Body of pancreas (tissue), 4 donors: ENCODE data around the gene KAT6B. TPM values are rescaled to one million over a fixed set of nuclear protein-coding genes. Genes with fewer than 3 reads are reported as not detected.

Source experiments
- ATAC-seq: fragments of 150-250 bp; one replicate; pipeline ENCODE4 v1.9.1; 2016
- DNase-seq, 4 donors: peaks; one replicate each; pipeline ENCODE4 v3.0.0-alpha.2; 2019
- H3K27ac ChIP-seq, 4 donors: fragments of 200-600 bp; sonication (generic); 1 replicate in 3 of 4; 2 replicates in 1 of 4; pipeline versions ENCODE4 v1.5.1 to v1.6.1; 2016 to 2019; ENCODE audit warnings: mild to moderate bottlenecking in 1 of 4, mixed read lengths in 1 of 4, moderate library complexity in 1 of 4
- H3K27me3 ChIP-seq, 2 donors: fragments of 200-600 bp; sonication (generic); one replicate each; pipeline ENCODE4 v1.6.0; 2016; ENCODE audit warnings: mild to moderate bottlenecking in 1 of 2
- H3K36me3 ChIP-seq, 2 donors: fragments of 200-600 bp; sonication (generic); replicated peaks in 1 of 2; 2 replicates each; pipeline ENCODE4 v1.5.1; 2016; ENCODE audit warnings: low read depth in 2 of 2; ENCODE audit not compliant: insufficient read depth in 1 of 2
- H3K4me1 ChIP-seq: fragments of 200-600 bp; sonication (generic); one replicate; pipeline ENCODE4 v1.6.0; 2016
- H3K4me3 ChIP-seq, 2 donors: fragments of 200-600 bp; sonication (generic); 1 replicate in 1 of 2; 2 replicates in 1 of 2; pipeline ENCODE4 v1.5.1; 2016 to 2019
- H3K9me3 ChIP-seq, 3 donors: fragments of 200-600 bp; sonication (generic); 1 replicate in 2 of 3; 2 replicates in 1 of 3; pipeline ENCODE4 v1.5.1; 2016
- POLR2A ChIP-seq, 3 donors: fragments of 450-650 bp; IDR thresholded peaks; one replicate each; pipeline ENCODE4 v1.6.1; 2016; ENCODE audit warnings: antibody characterized with exemption in 3 of 3, mild to moderate bottlenecking in 2 of 3
- WGBS, 2 donors: methylation state at CpG; one replicate each; pipeline ENCODE4 v1.1.5; 2017; 5-methylcytosine and 5-hydroxymethylcytosine counted together
- intact Hi-C: fragments of 100-400 bp; cut with DNase I; formaldehyde crosslinking; loops from one replicate; pipeline ENCODE4 v1.15.1; 2023
- total RNA-seq, 2 donors: library from RNA; depleted of rRNA; stranded (reverse); fragments of >200 nt; gene quantifications; one replicate each; pipeline ENCODE4 v1.1.0, GENCODE V29; 2016
- TF ChIP-seq, protein P1 (sequence below), 7 experiments: fragments of 450-650 bp in 4 of 7; fragments of 200-600 bp in 3 of 7; sonication (generic) in 3 of 7; IDR thresholded peaks; one replicate each; pipeline ENCODE4 v1.5.1; 2016 to 2019; ENCODE audit warnings: antibody characterized with exemption in 7 of 7

The KAT6B gene
- total RNA-seq, 2 donors from 2014 or later = 39.9 to 45.9 TPM

DNA sequence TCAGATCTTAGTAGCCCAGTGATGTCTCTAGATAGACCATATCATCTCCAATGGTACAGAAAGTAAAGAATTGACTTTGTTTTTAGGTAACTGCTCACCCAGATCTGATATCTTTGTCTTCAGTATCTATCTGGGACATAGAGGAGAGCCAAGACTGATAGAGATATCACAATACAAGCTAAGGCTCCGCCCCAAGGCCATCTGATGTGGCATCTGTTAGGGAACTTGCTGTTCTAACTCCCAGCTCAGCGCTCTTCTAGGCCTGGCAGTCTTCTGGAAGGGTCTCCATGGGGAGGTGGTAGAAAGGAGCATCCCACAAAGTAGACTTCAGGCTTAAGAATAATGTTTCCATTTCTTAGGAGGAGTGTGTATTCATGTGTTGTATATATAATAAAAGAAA, 196.7 kb downstream of the KAT6B start:
- ATAC-seq (no peak), DNase-seq (no peak)
- H3K4me1 ChIP-seq = peaks cover 55% of the 10 kb centered on the region
- no peak overlapping the region for H3K4me3 ChIP-seq
- no peaks in the 10 kb centered on the region for H3K36me3 ChIP-seq
- no peaks in the 10 kb centered on the region for H3K27me3 ChIP-seq
- H3K9me3 ChIP-seq = no peaks in the 10 kb centered on the region
- 47 to 70% methylated on average over 2 of the region's 2 CpGs for WGBS, 2 donors
- no peak for TF ChIP-seq POLR2A (IDR thresholded peaks at IDR 0.05)
- TF ChIP-seq, protein P1, sequence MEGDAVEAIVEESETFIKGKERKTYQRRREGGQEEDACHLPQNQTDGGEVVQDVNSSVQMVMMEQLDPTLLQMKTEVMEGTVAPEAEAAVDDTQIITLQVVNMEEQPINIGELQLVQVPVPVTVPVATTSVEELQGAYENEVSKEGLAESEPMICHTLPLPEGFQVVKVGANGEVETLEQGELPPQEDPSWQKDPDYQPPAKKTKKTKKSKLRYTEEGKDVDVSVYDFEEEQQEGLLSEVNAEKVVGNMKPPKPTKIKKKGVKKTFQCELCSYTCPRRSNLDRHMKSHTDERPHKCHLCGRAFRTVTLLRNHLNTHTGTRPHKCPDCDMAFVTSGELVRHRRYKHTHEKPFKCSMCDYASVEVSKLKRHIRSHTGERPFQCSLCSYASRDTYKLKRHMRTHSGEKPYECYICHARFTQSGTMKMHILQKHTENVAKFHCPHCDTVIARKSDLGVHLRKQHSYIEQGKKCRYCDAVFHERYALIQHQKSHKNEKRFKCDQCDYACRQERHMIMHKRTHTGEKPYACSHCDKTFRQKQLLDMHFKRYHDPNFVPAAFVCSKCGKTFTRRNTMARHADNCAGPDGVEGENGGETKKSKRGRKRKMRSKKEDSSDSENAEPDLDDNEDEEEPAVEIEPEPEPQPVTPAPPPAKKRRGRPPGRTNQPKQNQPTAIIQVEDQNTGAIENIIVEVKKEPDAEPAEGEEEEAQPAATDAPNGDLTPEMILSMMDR (IDR thresholded peaks at IDR 0.05) = no peak
- H3K27ac ChIP-seq = peak overlapping the region in 3 of 4 donors; percentile 69 to 79 (median 70)
- intact Hi-C loops = loop anchor here (5.0 kb wide), 1 partner anchor 756 kb away; no protein-coding TSS in a partner anchor

DNA sequence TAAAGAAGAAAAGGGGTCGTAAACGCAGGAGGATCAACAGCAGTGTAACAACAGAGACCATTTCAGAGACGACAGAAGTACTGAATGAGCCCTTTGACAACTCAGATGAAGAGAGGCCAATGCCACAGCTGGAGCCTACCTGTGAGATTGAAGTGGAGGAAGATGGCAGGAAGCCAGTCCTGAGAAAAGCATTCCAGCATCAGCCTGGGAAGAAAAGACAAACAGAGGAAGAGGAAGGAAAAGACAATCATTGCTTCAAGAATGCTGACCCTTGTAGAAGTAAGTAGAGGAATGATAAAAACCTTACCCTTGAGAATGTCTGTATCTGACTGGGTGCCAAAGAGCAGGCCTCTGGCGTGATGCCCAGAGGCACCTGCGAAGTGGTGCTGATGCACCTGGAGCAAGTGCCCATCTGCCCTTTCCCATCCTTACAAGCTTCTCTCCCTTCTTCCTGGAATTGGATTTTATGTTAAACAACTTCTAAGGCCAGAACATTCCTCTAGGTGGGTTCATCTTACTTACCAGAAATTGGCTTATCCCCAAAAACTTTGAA, 198.6 kb downstream of the KAT6B start:
- Histone ChIP-seq H3K9me3 (no peaks in the 10 kb centered on the region), H3K4me1 (peaks cover 41% of the 10 kb centered on the region), H3K4me3 (no peak overlapping the region), H3K27ac (peak overlapping the region in 1 of 4 donors; percentile 3), H3K36me3 (peaks cover 0 to 9% of the 10 kb centered on the region in 2 donors), H3K27me3 (no peaks in the 10 kb centered on the region)
- no peak for ATAC-seq
- intact Hi-C loops = loop anchor here (5.0 kb wide), 1 partner anchor 758 kb away; no protein-coding TSS in a partner anchor
- peak; percentile 35 to 64 (median 43) for DNase-seq
- 31 to 41% methylated on average over 5 of the region's 5 CpGs for WGBS, 2 donors
- no peak for TF ChIP-seq POLR2A (IDR thresholded peaks at IDR 0.05)
- TF ChIP-seq, protein P1 (IDR thresholded peaks at IDR 0.05) = no peak

DNA sequence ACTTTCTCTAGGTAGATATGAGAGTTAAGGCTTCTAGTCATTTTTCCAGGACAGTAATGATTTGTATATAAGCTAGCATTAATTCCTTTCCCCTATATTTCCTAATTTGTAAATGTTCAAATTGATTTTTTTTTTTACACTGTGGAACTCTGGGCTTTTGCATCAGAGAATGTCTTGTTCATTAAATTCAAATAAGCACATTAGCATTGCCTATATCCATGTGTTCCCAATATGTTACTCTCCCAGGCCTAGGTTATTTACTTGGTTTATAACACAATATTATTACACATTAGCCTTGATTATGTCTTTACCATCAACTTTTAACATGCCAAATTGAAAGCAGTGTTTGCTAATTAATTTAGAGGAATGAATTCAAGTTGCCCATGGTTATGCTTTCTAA, 201.6 kb downstream of the KAT6B start:
- Histone ChIP-seq H3K36me3 (peaks cover 0 to 15% of the 10 kb centered on the region in 2 donors), H3K9me3 (no peaks in the 10 kb centered on the region), H3K4me3 (no peak overlapping the region), H3K4me1 (peaks cover 11% of the 10 kb centered on the region), H3K27me3 (no peaks in the 10 kb centered on the region), H3K27ac (no peak overlapping the region)
- intact Hi-C loops = no loop called here
- ATAC-seq (no peak), DNase-seq (no peak)
- TF ChIP-seq, protein P1 (IDR thresholded peaks at IDR 0.05) = no peak
- no peak for TF ChIP-seq POLR2A (IDR thresholded peaks at IDR 0.05)

DNA sequence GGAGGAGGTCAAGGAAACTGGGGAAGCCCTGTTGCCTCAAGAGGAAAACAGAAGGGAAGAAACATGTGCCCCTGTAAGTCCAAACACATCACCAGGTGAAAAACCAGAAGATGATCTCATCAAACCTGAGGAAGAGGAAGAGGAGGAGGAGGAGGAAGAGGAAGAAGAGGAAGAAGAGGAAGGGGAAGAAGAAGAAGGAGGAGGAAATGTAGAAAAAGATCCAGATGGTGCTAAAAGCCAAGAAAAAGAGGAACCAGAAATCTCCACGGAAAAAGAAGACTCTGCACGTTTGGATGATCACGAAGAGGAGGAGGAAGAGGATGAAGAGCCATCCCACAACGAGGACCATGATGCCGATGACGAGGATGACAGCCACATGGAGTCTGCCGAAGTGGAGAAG, 202.3 kb downstream of the KAT6B start:
- WGBS, 2 donors = 79 to 91% methylated on average over 7 of the region's 7 CpGs
- H3K36me3 ChIP-seq = peaks cover 0 to 15% of the 10 kb centered on the region in 2 donors
- no peak overlapping the region for H3K27ac ChIP-seq
- H3K4me1 ChIP-seq = peaks cover 8% of the 10 kb centered on the region
- TF ChIP-seq, protein P1 (IDR thresholded peaks at IDR 0.05) = no peak
- no peak for TF ChIP-seq POLR2A (IDR thresholded peaks at IDR 0.05)
- no peaks in the 10 kb centered on the region for H3K27me3 ChIP-seq
- intact Hi-C loops = no loop called here
- ATAC-seq (no peak), DNase-seq (no peak)
- H3K9me3 ChIP-seq = no peaks in the 10 kb centered on the region
- no peak overlapping the region for H3K4me3 ChIP-seq

DNA sequence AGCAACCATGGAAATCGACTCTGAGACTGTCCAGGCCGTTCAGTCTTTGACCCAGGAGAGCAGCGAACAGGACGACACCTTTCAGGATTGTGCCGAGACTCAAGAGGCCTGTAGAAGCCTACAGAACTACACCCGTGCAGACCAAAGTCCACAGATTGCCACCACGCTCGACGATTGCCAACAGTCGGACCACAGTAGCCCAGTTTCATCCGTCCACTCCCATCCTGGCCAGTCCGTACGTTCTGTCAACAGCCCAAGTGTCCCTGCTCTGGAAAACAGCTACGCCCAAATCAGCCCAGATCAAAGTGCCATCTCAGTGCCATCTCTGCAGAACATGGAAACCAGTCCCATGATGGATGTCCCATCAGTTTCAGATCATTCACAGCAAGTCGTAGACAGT, 203.0 kb downstream of the KAT6B start:
- Histone ChIP-seq H3K36me3 (peaks cover 0 to 15% of the 10 kb centered on the region in 2 donors), H3K4me3 (no peak overlapping the region), H3K9me3 (no peaks in the 10 kb centered on the region), H3K27ac (no peak overlapping the region), H3K27me3 (no peaks in the 10 kb centered on the region), H3K4me1 (peaks cover 8% of the 10 kb centered on the region)
- intact Hi-C loops = no loop called here
- 89 to 96% methylated on average over 15 of the region's 15 CpGs for WGBS, 2 donors
- ATAC-seq (no peak), DNase-seq (no peak)
- TF ChIP-seq, protein P1 (IDR thresholded peaks at IDR 0.05) = no peak
- TF ChIP-seq POLR2A (IDR thresholded peaks at IDR 0.05) = no peak
